Measurements from ENCODE around the gene SHCBP1L. TPM values are rescaled to one million over a fixed set of nuclear protein-coding genes. Genes with fewer than 3 reads are reported as not detected.

Gene SHCBP1L
- polyA plus RNA-seq, 1 donor from 2014 or later: not detected

DNA sequence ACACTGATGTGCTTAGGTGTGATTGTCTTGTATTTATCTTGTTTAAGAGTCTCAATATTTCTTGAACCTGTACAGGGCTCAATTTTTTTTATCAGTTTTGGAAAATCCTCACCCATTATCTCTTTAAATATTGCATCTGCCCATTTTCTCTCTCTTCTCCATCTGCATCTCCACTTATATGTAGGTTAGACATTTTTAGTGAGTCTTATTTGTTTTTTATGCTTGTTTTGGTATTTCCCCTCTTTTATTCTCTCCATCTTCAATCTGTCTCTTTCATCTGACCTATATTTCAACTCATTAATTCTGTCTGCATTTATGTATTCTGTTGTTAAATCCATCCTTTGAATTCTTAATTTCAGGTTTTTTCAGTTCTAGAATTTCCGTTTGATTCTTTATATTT, 32.9 kb upstream of the SHCBP1L start:
- Histone ChIP-seq H3K9me3 (ENCODE audit: low read length) (no peaks in the 10 kb centered on the region), H3K36me3 (ENCODE audit: insufficient read depth, low read length) (no peaks in the 10 kb centered on the region), H3K9me2 (ENCODE audit: insufficient read depth, low read length) (no peaks in the 10 kb centered on the region), H3K27ac (ENCODE audit: low read length) (no peak overlapping the region), H3F3A (ENCODE audit: insufficient read depth, low read length, poor library complexity, severe bottlenecking) (no peaks in the 10 kb centered on the region), H3K4me2 (ENCODE audit: low read length) (no peak overlapping the region), H4K20me1 (ENCODE audit: insufficient read depth) (no peaks in the 10 kb centered on the region), H2AFZ (ENCODE audit: low read depth, low read length) (no peak overlapping the region), H3K4me3 (ENCODE audit: low read length) (no peak overlapping the region), H3K79me2 (replicated peaks; ENCODE audit: insufficient read depth, low read length) (no peaks in the 10 kb centered on the region), H3K27me3 (ENCODE audit: insufficient read depth, low read depth, low read length) (no peaks in the 10 kb centered on the region), H3K9ac (ENCODE audit: low read length) (no peak overlapping the region)
- TF ChIP-seq EZH2 (IDR thresholded peaks at IDR 0.05; ENCODE audit: borderline replicate concordance, insufficient read depth, low read length, poor library complexity, severe bottlenecking) (no peak), EP300 (conservative IDR thresholded peaks at IDR 0.05; ENCODE audit: poor library complexity, severe bottlenecking) (no peak), MXI1 (conservative IDR thresholded peaks at IDR 0.05; ENCODE audit: poor library complexity, severe bottlenecking) (no peak), POLR2AphosphoS5 (IDR thresholded peaks at IDR 0.05) (no peak), SMC3 (conservative IDR thresholded peaks at IDR 0.05; ENCODE audit: poor library complexity) (no peak), TAF1 (IDR thresholded peaks at IDR 0.05; ENCODE audit: low read depth) (no peak)
- TF ChIP-seq, protein P1, sequence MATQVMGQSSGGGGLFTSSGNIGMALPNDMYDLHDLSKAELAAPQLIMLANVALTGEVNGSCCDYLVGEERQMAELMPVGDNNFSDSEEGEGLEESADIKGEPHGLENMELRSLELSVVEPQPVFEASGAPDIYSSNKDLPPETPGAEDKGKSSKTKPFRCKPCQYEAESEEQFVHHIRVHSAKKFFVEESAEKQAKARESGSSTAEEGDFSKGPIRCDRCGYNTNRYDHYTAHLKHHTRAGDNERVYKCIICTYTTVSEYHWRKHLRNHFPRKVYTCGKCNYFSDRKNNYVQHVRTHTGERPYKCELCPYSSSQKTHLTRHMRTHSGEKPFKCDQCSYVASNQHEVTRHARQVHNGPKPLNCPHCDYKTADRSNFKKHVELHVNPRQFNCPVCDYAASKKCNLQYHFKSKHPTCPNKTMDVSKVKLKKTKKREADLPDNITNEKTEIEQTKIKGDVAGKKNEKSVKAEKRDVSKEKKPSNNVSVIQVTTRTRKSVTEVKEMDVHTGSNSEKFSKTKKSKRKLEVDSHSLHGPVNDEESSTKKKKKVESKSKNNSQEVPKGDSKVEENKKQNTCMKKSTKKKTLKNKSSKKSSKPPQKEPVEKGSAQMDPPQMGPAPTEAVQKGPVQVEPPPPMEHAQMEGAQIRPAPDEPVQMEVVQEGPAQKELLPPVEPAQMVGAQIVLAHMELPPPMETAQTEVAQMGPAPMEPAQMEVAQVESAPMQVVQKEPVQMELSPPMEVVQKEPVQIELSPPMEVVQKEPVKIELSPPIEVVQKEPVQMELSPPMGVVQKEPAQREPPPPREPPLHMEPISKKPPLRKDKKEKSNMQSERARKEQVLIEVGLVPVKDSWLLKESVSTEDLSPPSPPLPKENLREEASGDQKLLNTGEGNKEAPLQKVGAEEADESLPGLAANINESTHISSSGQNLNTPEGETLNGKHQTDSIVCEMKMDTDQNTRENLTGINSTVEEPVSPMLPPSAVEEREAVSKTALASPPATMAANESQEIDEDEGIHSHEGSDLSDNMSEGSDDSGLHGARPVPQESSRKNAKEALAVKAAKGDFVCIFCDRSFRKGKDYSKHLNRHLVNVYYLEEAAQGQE (IDR thresholded peaks at IDR 0.05; ENCODE audit: borderline replicate concordance): no peak

DNA sequence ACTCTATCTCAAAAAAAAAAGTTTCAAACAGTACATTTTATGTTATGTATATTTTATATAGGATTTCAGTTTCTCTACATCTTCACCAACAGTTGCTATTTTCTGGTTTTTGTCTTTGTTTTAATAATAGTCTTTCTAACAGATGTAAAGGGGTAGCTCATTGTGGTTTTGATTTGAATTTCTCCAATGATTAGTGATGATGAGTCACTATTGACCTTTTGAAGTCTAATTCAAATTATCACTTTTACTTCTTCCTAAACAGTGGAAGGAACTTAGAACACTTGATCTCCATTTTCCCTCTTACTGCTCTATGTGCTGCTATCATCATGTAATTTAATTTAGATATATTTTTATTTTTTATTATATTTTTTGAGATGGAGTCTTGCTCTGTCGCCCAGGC, 31.7 kb upstream of the SHCBP1L start:
- Histone ChIP-seq H3F3A (ENCODE audit: insufficient read depth, low read length, poor library complexity, severe bottlenecking) (no peaks in the 10 kb centered on the region), H3K9me2 (ENCODE audit: insufficient read depth, low read length) (no peaks in the 10 kb centered on the region), H4K20me1 (ENCODE audit: insufficient read depth) (no peaks in the 10 kb centered on the region), H3K79me2 (replicated peaks; ENCODE audit: insufficient read depth, low read length) (no peaks in the 10 kb centered on the region), H3K9me3 (ENCODE audit: low read length) (no peaks in the 10 kb centered on the region), H3K36me3 (ENCODE audit: insufficient read depth, low read length) (no peaks in the 10 kb centered on the region), H3K9ac (ENCODE audit: low read length) (no peak overlapping the region), H3K4me2 (ENCODE audit: low read length) (no peak overlapping the region), H3K27me3 (ENCODE audit: insufficient read depth, low read depth, low read length) (no peaks in the 10 kb centered on the region), H3K4me3 (ENCODE audit: low read length) (no peak overlapping the region), H2AFZ (ENCODE audit: low read depth, low read length) (no peak overlapping the region), H3K27ac (ENCODE audit: low read length) (no peak overlapping the region)
- no peak for TF ChIP-seq EP300 (conservative IDR thresholded peaks at IDR 0.05; ENCODE audit: poor library complexity, severe bottlenecking)
- TF ChIP-seq SMC3 (conservative IDR thresholded peaks at IDR 0.05; ENCODE audit: poor library complexity): no peak
- TF ChIP-seq RAD21 (conservative IDR thresholded peaks at IDR 0.05): no peak
- TF ChIP-seq, protein P1 (IDR thresholded peaks at IDR 0.05; ENCODE audit: borderline replicate concordance): no peak
- no peak for TF ChIP-seq MXI1 (conservative IDR thresholded peaks at IDR 0.05; ENCODE audit: poor library complexity, severe bottlenecking)
- no peak for TF ChIP-seq EZH2 (IDR thresholded peaks at IDR 0.05; ENCODE audit: borderline replicate concordance, insufficient read depth, low read length, poor library complexity, severe bottlenecking)
- TF ChIP-seq TAF1 (IDR thresholded peaks at IDR 0.05; ENCODE audit: low read depth): no peak
- TF ChIP-seq, protein P2, sequence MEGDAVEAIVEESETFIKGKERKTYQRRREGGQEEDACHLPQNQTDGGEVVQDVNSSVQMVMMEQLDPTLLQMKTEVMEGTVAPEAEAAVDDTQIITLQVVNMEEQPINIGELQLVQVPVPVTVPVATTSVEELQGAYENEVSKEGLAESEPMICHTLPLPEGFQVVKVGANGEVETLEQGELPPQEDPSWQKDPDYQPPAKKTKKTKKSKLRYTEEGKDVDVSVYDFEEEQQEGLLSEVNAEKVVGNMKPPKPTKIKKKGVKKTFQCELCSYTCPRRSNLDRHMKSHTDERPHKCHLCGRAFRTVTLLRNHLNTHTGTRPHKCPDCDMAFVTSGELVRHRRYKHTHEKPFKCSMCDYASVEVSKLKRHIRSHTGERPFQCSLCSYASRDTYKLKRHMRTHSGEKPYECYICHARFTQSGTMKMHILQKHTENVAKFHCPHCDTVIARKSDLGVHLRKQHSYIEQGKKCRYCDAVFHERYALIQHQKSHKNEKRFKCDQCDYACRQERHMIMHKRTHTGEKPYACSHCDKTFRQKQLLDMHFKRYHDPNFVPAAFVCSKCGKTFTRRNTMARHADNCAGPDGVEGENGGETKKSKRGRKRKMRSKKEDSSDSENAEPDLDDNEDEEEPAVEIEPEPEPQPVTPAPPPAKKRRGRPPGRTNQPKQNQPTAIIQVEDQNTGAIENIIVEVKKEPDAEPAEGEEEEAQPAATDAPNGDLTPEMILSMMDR (IDR thresholded peaks at IDR 0.05; ENCODE audit: poor library complexity, severe bottlenecking): no peak
- TF ChIP-seq POLR2AphosphoS5 (IDR thresholded peaks at IDR 0.05): no peak

Data from neural cell (in vitro differentiated cells).